Neural progenitor cell (in vitro differentiated cells): ENCODE measurements around the gene CDK16. TPM values are rescaled to one million over a fixed set of nuclear protein-coding genes. Genes with fewer than 3 reads are reported as not detected.

Experiments
- DNase-seq: peaks from one replicate; pipeline ENCODE4 v3.0.0-alpha.2; 2016; ENCODE audit warnings: low spot score
- H2AFZ ChIP-seq: fragments of 200-600 bp; sonication (generic); replicated peaks from 2 replicates; pipeline ENCODE4 v1.6.1; 2016; ENCODE audit warnings: antibody characterized with exemption
- H3F3A ChIP-seq: fragments of 200-600 bp; sonication (generic); 2 replicates; pipeline ENCODE4 v1.6.1; 2016; ENCODE audit warnings: antibody characterized with exemption, low read depth
- H3K27ac ChIP-seq: fragments of 200-600 bp; sonication (generic); 2 replicates; pipeline ENCODE4 v1.5.1; 2016; ENCODE audit warnings: mild to moderate bottlenecking
- H3K27me3 ChIP-seq: fragments of 200-600 bp; sonication (generic); 2 replicates; pipeline ENCODE4 v1.6.1; 2016; ENCODE audit warnings: mild to moderate bottlenecking, moderate library complexity
- H3K36me3 ChIP-seq: fragments of 200-600 bp; sonication (generic); 2 replicates; pipeline ENCODE4 v1.5.1; 2016
- H3K4me1 ChIP-seq: fragments of 200-600 bp; sonication (generic); 2 replicates; pipeline ENCODE4 v1.6.1; 2016; ENCODE audit warnings: mixed run types
- H3K4me2 ChIP-seq: fragments of 200-600 bp; sonication (generic); 2 replicates; pipeline ENCODE4 v1.6.1; 2016
- H3K4me3 ChIP-seq: fragments of 200-600 bp; sonication (generic); 2 replicates; pipeline ENCODE4 v1.5.1; 2016
- H3K79me2 ChIP-seq: fragments of 200-600 bp; sonication (generic); 2 replicates; pipeline ENCODE4 v1.6.1; 2016; ENCODE audit warnings: low read depth
- H3K9ac ChIP-seq: fragments of 200-600 bp; sonication (generic); 2 replicates; pipeline ENCODE4 v1.6.1; 2016
- H3K9me3 ChIP-seq: fragments of 200-600 bp; sonication (generic); 2 replicates; pipeline ENCODE4 v1.5.1; 2016; ENCODE audit warnings: low read depth
- H4K20me1 ChIP-seq: fragments of 200-600 bp; sonication (generic); 2 replicates; pipeline ENCODE4 v1.6.1; 2016; ENCODE audit warnings: low read depth
- H3K27ac Mint-ChIP-seq: 3 replicates; pipeline ENCODE4 v1.8.0; 2021; ENCODE audit warnings: mixed read lengths
- H3K27me3 Mint-ChIP-seq: 2 replicates; pipeline ENCODE4 v1.8.0; 2022; ENCODE audit warnings: low read depth, mild to moderate bottlenecking, inconsistent platforms, moderate library complexity, mixed read lengths; ENCODE audit not compliant: insufficient read depth
- H3K36me3 Mint-ChIP-seq: 3 replicates; pipeline ENCODE4 v1.8.0; 2021; ENCODE audit warnings: mixed read lengths
- H3K4me1 Mint-ChIP-seq: 3 replicates; pipeline ENCODE4 v1.8.0; 2021; ENCODE audit warnings: mixed read lengths
- H3K4me3 Mint-ChIP-seq: 3 replicates; pipeline ENCODE4 v1.8.0; 2021; ENCODE audit warnings: mild to moderate bottlenecking, moderate library complexity, mixed read lengths
- H3K9me3 Mint-ChIP-seq: 3 replicates; pipeline ENCODE4 v1.8.0; 2020; ENCODE audit warnings: mixed read lengths
- CTCF ChIP-seq: fragments of 200-600 bp; sonication (generic); IDR thresholded peaks from 2 replicates; pipeline ENCODE4 v1.5.1; 2017; ENCODE audit warnings: antibody characterized with exemption, mild to moderate bottlenecking
- EZH2 ChIP-seq: fragments of 200-600 bp; sonication (generic); IDR thresholded peaks from 2 replicates; pipeline ENCODE4 v1.6.1; 2017; ENCODE audit warnings: antibody characterized with exemption, mild to moderate bottlenecking, moderate library complexity
- EZH2phosphoT487 ChIP-seq: fragments of 200-600 bp; sonication (generic); IDR thresholded peaks from 2 replicates; pipeline ENCODE4 v1.6.1; 2017; ENCODE audit warnings: antibody characterized with exemption
- total RNA-seq: library from RNA; depleted of rRNA; stranded (reverse); fragments of >200 nt; gene quantifications from 2 replicates; pipeline ENCODE4 v1.2.3, GENCODE V29; 2015; ENCODE audit warnings: low replicate concordance

CDK16 gene
- total RNA-seq, 1 donor from 2014 or later, result 166 TPM

- Histone ChIP-seq H3K79me2 (no peaks in the 10 kb centered on the region), H2AFZ (no peak overlapping the region), H3K9me3 (no peaks in the 10 kb centered on the region), H3K27me3 (no peaks in the 10 kb centered on the region), H3F3A (peaks cover 11% of the 10 kb centered on the region), H3K4me1 (no peaks in the 10 kb centered on the region), H3K36me3 (no peaks in the 10 kb centered on the region), H3K4me2 (no peak overlapping the region), H3K27ac (no peak overlapping the region), H3K4me3 (no peak overlapping the region), H4K20me1 (no peaks in the 10 kb centered on the region), H3K9ac (no peak overlapping the region)
- H3K27me3 Mint-ChIP-seq, result peaks cover 12% of the 10 kb centered on the region
- TF ChIP-seq EZH2, result no peak
- TF ChIP-seq CTCF, result no peak
- TF ChIP-seq EZH2phosphoT487, result no peak
- H3K9me3 Mint-ChIP-seq, result no peaks in the 10 kb centered on the region
- H3K4me1 Mint-ChIP-seq, result peaks cover 5% of the 10 kb centered on the region
- no peak for DNase-seq
- H3K4me3 Mint-ChIP-seq, result no peak overlapping the region
- peak overlapping the region; percentile 64 for H3K27ac Mint-ChIP-seq
- H3K36me3 Mint-ChIP-seq, result peaks cover 38% of the 10 kb centered on the region
Observed at GRCh38 chrX:47247206-47247998, 28.9 kb downstream of the CDK16 start.

GRCh38 chrX:47247999-47248320, 29.5 kb downstream of the CDK16 start:
- Histone ChIP-seq H4K20me1 (no peaks in the 10 kb centered on the region), H2AFZ (no peak overlapping the region), H3K4me3 (no peak overlapping the region), H3K4me2 (no peak overlapping the region), H3K79me2 (no peaks in the 10 kb centered on the region), H3K4me1 (no peaks in the 10 kb centered on the region), H3K27me3 (no peaks in the 10 kb centered on the region), H3K9me3 (no peaks in the 10 kb centered on the region), H3K27ac (no peak overlapping the region), H3K9ac (no peak overlapping the region), H3F3A (peaks cover 11% of the 10 kb centered on the region), H3K36me3 (no peaks in the 10 kb centered on the region)
- DNase-seq, result no peak
- no peak for TF ChIP-seq CTCF
- TF ChIP-seq EZH2, result no peak
- no peak for TF ChIP-seq EZH2phosphoT487
- no peak overlapping the region for H3K4me3 Mint-ChIP-seq
- peaks cover under 1% of the 10 kb centered on the region for H3K9me3 Mint-ChIP-seq
- peaks cover 34% of the 10 kb centered on the region for H3K36me3 Mint-ChIP-seq
- peaks cover 5% of the 10 kb centered on the region for H3K4me1 Mint-ChIP-seq
- peak overlapping the region; percentile 64 for H3K27ac Mint-ChIP-seq
- peaks cover 12% of the 10 kb centered on the region for H3K27me3 Mint-ChIP-seq

- H3K9ac ChIP-seq, result no peak overlapping the region
- no peak overlapping the region for H2AFZ ChIP-seq
- no peak for DNase-seq
- Mint-ChIP-seq H3K9me3 (peaks cover 2% of the 10 kb centered on the region), H3K36me3 (peaks cover 32% of the 10 kb centered on the region), H3K27ac (no peak overlapping the region), H3K4me3 (no peak overlapping the region), H3K27me3 (peaks cover 12% of the 10 kb centered on the region), H3K4me1 (peaks cover 5% of the 10 kb centered on the region)
- H3K36me3 ChIP-seq, result no peaks in the 10 kb centered on the region
- H3K4me1 ChIP-seq, result no peaks in the 10 kb centered on the region
- H3K4me2 ChIP-seq, result no peak overlapping the region
- H3K4me3 ChIP-seq, result no peak overlapping the region
- H3K9me3 ChIP-seq, result no peaks in the 10 kb centered on the region
- H3K27ac ChIP-seq, result no peak overlapping the region
- TF ChIP-seq EZH2 (no peak), CTCF (no peak), EZH2phosphoT487 (no peak)
- no peaks in the 10 kb centered on the region for H4K20me1 ChIP-seq
- H3K27me3 ChIP-seq, result no peaks in the 10 kb centered on the region
- no peaks in the 10 kb centered on the region for H3K79me2 ChIP-seq
- H3F3A ChIP-seq, result peaks cover 11% of the 10 kb centered on the region
Observed at GRCh38 chrX:47248576-47248975, 30.1 kb downstream of the CDK16 start.
